Testis (tissue), 2 donors: ENCODE data around the gene ITGB5.

Experiments
- POLR2A ChIP-seq: fragments of 450-650 bp; IDR thresholded peaks from one replicate; pipeline ENCODE4 v1.6.1; 2017; ENCODE audit warnings: antibody characterized with exemption, mild to moderate bottlenecking, moderate library complexity
- TF ChIP-seq, protein P1 (sequence below), 3 experiments: fragments of 450-650 bp in 2 of 3; fragments of 200-600 bp in 1 of 3; sonication (generic) in 1 of 3; IDR thresholded peaks; one replicate each; pipeline ENCODE4 v1.5.1; 2016 to 2019; ENCODE audit warnings: antibody characterized with exemption in 3 of 3, mild to moderate bottlenecking in 2 of 3, moderate library complexity in 1 of 3

DNA sequence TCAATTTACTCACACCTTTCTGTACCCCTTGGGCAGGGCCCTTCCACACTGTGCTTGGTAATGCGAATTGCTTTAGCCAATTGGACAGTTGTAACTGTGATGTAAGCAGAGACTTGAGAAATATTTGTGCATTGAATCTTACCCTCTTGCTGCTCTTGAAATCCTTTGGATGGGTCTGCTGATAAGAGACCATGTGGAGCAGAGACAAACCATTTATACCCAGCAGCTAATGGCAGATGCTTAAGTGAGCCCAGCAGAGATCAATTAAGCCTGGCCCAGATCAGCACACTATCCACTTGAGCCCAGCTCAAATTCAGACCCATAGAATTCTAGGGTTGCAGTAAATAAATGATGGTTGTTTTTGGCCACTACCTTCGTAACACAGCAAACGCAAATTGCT is 28.1 kb upstream of the ITGB5 start:
- TF ChIP-seq, protein P1, sequence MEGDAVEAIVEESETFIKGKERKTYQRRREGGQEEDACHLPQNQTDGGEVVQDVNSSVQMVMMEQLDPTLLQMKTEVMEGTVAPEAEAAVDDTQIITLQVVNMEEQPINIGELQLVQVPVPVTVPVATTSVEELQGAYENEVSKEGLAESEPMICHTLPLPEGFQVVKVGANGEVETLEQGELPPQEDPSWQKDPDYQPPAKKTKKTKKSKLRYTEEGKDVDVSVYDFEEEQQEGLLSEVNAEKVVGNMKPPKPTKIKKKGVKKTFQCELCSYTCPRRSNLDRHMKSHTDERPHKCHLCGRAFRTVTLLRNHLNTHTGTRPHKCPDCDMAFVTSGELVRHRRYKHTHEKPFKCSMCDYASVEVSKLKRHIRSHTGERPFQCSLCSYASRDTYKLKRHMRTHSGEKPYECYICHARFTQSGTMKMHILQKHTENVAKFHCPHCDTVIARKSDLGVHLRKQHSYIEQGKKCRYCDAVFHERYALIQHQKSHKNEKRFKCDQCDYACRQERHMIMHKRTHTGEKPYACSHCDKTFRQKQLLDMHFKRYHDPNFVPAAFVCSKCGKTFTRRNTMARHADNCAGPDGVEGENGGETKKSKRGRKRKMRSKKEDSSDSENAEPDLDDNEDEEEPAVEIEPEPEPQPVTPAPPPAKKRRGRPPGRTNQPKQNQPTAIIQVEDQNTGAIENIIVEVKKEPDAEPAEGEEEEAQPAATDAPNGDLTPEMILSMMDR (IDR thresholded peaks at IDR 0.05): no peak
- TF ChIP-seq POLR2A: no peak
